Measurements from ENCODE around the gene CDKL4.
"Not testable (repeated sequence)": the region's sequence is repeated elsewhere in the genome, so short reads cannot be mapped to it uniquely, and the experiment has no call there.

Gene CDKL4

GRCh38 chr2:39243469-39244123 lies at the start of gene CDKL4:
Gene CDKL4 (minus strand): TSS chr2:39243970.
- peak in 1 of 4 experiments; percentile 4 for DNase-seq

- DNase-seq: no peak
Measured at GRCh38 chr2:39290433-39290832, 46.7 kb upstream of the CDKL4 start.

- no peak for DNase-seq
Measured at GRCh38 chr2:39289609-39290008, 45.8 kb upstream of the CDKL4 start.

GRCh38 chr2:39283561-39283960 lies 39.8 kb upstream of the CDKL4 start:
- no peak for DNase-seq

GRCh38 chr2:39281391-39281790 lies 37.6 kb upstream of the CDKL4 start:
- DNase-seq: no peak

GRCh38 chr2:39275016-39275415 lies 31.2 kb upstream of the CDKL4 start:
- DNase-seq: no peak

GRCh38 chr2:39269941-39270340 lies 26.2 kb upstream of the CDKL4 start:
- no peak for DNase-seq

GRCh38 chr2:39266916-39267434 lies 23.2 kb upstream of the CDKL4 start:
- no peak for DNase-seq

GRCh38 chr2:39266139-39266805 lies 22.5 kb upstream of the CDKL4 start:
- no peak for DNase-seq

- DNase-seq: no peak
Measured at GRCh38 chr2:39265315-39265714, 21.5 kb upstream of the CDKL4 start.

GRCh38 chr2:39264733-39265132 lies 21.0 kb upstream of the CDKL4 start:
- no peak for DNase-seq

GRCh38 chr2:39260087-39260486 lies 16.3 kb upstream of the CDKL4 start:
- DNase-seq: no peak

GRCh38 chr2:39256040-39256439 lies 12.3 kb upstream of the CDKL4 start:
- DNase-seq: no peak

GRCh38 chr2:39252888-39253518 lies 9.2 kb upstream of the CDKL4 start:
- DNase-seq: no peak

GRCh38 chr2:39247512-39248043 lies 3.8 kb upstream of the CDKL4 start:
- DNase-seq: no peak

GRCh38 chr2:39246382-39246980 lies 2.7 kb upstream of the CDKL4 start:
- DNase-seq: no peak

GRCh38 chr2:39244963-39245625 lies 1.3 kb upstream of the CDKL4 start:
- peak in 1 of 4 experiments; percentile 21 for DNase-seq

- not testable (repeated sequence) for DNase-seq
Measured at GRCh38 chr2:39244241-39244862, 582 bp upstream of the CDKL4 start.

GRCh38 chr2:39241588-39241987 lies 2.2 kb downstream of the CDKL4 start:
- DNase-seq: no peak

GRCh38 chr2:39240758-39241157 lies 3.0 kb downstream of the CDKL4 start:
- DNase-seq: no peak

GRCh38 chr2:39234754-39235153 lies 9.0 kb downstream of the CDKL4 start:
- no peak for DNase-seq

- no peak for DNase-seq
Measured at GRCh38 chr2:39232141-39232540, 11.6 kb downstream of the CDKL4 start.

All from activated CD4-positive, CD25-positive, alpha-beta regulatory T cell (primary cell).